NCI-H1930 (cell line): ENCODE data around the gene CNTNAP5.

Experiments used
- DNase-seq, 2 experiments: peaks; one replicate each; lab custom pipeline; 2025; lab: John Stamatoyannopoulos, UW

CNTNAP5 gene

DNA sequence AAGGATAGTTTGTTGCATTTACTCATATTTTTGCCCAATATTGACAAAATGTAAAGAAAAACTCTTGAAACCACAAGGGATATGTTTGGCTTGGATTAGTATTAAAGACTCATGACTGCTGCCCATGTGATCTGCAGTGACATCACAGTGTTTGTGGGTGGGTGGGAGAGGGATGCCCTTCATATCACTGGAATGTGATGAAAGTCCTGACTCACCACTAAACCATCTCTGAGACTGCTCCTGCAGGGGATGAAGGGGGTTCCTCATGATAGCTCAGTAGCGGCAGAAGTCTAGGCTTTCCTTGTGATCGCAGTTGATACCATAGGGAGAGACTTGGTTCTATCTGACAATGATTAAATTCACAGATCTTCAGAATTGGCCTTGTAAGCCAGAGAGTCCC, 451.2 kb downstream of the CNTNAP5 start:
- DNase-seq: no peak

- no peak for DNase-seq
These were observed 453.7 kb downstream of the CNTNAP5 start for GRCh38 chr2:124478761-124479160.

DNA sequence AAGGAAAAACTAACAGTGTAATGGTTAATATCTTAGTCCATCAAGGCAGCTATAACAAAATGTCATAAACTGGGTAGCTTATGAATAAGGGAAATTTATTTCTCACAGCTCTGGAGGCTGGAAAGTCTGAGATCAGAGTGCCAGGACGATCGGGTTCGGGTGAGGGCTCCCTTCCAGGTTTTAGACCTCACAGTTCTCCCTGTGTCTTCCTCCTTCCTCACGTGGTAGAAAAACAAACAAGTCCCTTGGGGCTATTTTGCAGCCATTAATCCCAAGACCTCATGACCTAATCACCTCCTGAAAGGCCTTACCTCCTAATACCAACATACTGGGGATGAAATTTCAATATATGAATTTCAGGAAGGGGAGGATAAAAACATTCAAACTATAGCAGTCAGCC, 455.9 kb downstream of the CNTNAP5 start:
- DNase-seq: no peak

- no peak for DNase-seq
These were observed 457.0 kb downstream of the CNTNAP5 start for GRCh38 chr2:124482044-124482443.

DNA sequence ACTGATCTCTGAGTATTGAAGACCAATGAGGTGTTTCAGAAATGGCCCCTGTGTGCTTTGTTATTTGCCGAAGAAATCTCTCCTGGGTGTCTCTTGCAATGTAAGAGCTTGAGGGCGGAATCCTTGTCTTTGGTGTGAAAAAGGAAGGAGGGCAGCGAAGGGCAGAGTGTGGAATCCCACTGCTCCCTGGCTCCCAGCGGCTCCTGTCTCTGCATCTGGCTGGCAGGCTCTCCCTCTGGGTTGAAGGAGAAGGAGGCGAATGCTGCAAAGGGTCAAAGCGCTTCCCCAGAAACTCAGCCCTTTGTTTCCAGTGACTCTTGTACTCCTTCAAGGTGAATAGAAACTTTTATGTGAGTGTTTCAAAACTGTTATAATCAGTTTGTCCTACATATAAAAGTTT, 457.5 kb downstream of the CNTNAP5 start:
- DNase-seq: no peak

- DNase-seq: no peak
These were observed 460.6 kb downstream of the CNTNAP5 start for GRCh38 chr2:124485659-124486058.

- DNase-seq: no peak
These were observed 464.6 kb downstream of the CNTNAP5 start for GRCh38 chr2:124489686-124490085.

- no peak for DNase-seq
These were observed 476.6 kb downstream of the CNTNAP5 start for GRCh38 chr2:124501575-124502152.

- DNase-seq: no peak
These were observed 489.1 kb downstream of the CNTNAP5 start for GRCh38 chr2:124514236-124514635.

GRCh38 chr2:124520953-124521352, 495.9 kb downstream of the CNTNAP5 start:
- no peak for DNase-seq

GRCh38 chr2:124523096-124523495, 498.0 kb downstream of the CNTNAP5 start:
- no peak for DNase-seq

DNA sequence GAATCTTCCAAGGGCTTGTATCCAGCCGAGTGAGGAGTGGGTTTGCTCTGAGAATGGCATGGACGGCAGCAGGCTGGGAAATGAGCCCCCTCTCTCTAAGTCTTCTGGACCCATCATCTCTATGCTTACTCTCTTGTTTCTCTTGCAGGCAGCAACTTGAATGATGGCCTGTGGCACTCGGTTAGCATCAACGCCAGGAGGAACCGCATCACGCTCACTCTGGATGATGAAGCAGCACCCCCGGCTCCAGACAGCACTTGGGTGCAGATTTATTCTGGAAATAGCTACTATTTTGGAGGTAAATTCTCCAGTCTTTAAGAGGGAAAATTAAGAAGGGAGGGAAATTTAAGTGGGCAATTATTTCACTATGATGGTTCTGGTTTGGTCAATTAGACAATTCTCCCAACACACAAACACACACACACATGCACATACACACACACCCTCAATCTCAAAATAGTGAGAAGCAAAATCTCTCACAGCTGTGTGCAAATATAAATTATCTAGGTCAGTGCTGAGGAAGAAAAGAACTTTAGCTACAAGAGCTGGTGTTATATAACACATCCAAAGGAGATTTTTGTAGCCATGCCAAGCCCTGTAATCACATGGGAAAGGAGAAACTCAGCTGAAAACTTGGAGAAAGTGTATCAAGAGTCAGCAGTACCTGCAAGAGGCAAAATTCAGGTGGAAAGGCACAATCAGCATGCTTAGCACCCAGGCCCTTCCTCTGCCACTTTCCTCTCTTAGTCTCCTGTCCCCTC, 499.2 kb downstream of the CNTNAP5 start:
- no peak for DNase-seq

GRCh38 chr2:124526221-124526620, 501.1 kb downstream of the CNTNAP5 start:
- DNase-seq: no peak

GRCh38 chr2:124530203-124530602, 505.1 kb downstream of the CNTNAP5 start:
- DNase-seq: no peak

DNA sequence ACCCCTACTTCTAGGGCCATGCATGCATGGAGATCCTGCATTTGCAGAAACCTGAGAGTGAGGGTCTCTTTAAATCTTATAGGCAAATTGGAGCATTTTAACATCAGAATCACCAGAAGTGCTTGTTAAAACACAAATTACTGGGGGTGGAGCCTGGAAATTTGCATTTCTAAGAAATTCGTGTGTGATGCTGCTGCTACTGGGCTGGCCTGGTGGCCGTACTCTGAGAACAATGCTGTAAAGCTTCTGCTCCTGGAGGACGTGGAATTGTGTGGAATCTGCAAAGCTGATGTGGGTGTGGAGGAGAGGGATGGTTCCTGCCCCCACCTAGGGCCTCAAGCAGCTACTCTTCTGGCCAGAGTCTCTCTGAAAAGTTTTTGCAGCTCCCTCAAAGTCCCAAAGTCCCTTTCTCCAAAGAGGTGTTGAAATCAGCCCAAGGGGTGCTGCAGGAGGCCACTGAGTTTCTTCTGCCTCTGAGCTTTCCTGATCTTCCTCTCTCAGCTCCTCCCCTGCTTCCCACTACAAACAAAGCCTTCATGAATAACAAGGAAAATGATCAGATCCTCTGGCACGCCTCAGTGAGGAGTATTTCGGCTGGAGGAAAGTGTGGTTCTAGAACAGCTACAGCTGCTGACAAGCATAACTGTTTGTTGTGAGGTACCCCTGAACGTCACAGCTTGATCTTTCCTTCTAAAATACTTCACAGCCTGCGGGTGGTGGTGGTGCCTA, 508.3 kb downstream of the CNTNAP5 start:
- no peak for DNase-seq

DNA sequence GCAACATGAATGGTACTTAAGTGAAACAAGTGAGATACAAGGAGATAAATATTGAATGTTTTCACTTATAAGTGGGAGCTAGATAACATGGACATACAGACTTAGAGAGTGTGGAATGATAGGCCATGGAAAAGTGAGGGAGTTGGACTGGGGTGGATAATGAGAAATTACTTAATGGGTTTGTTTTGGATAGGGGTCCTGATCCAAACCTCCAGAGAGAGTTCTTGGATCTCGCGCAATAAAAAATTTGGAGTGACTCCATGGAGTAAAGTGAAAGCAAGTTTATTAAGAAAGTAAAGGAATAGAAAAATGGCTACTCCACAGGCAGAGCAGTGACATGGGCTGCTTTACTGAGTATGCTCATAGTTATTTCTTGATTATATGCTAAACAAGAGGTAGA, 508.9 kb downstream of the CNTNAP5 start:
- DNase-seq: no peak

DNA sequence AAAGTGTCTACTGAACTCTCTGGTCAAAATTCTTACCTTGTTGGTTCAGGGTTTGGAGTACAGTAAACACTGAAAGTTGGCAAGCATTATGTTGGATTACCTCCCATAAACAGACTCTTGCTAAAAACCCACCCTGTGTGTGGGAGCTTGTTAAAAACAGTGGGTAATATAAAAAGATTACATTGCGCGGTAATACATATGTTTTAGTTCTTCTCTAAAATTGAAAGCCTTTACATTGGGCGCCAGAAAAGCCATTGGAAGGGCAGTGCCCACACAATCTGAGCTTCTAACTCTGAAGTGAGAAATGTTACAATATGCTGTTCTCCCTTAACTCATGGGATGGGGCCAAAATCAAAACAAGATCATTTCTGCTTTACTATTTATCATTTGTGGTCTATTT, 510.7 kb downstream of the CNTNAP5 start:
- no peak for DNase-seq

- DNase-seq: no peak
These were observed 511.5 kb downstream of the CNTNAP5 start for GRCh38 chr2:124536591-124536990.

DNA sequence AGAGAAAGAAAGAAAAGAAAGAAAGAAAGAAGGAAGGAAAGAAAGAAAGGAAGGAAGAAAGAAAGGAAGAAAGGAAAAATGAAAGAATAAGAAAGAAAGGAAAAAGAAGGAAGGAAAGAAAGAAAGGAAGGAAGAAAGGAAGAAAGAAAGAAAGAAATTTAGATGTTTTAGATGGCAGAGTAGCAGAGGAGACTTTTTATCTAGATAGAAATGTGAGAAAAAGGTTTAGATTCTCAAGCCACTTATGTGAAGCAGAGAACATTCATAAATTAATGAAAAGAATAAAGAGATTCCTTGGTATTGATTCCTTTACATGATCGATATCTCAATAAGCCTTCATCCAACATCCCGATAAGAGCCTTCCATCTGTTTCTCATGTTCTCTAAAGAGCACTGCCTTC, 513.5 kb downstream of the CNTNAP5 start:
- DNase-seq: no peak

- no peak for DNase-seq
These were observed 515.7 kb downstream of the CNTNAP5 start for GRCh38 chr2:124540805-124541204.

DNA sequence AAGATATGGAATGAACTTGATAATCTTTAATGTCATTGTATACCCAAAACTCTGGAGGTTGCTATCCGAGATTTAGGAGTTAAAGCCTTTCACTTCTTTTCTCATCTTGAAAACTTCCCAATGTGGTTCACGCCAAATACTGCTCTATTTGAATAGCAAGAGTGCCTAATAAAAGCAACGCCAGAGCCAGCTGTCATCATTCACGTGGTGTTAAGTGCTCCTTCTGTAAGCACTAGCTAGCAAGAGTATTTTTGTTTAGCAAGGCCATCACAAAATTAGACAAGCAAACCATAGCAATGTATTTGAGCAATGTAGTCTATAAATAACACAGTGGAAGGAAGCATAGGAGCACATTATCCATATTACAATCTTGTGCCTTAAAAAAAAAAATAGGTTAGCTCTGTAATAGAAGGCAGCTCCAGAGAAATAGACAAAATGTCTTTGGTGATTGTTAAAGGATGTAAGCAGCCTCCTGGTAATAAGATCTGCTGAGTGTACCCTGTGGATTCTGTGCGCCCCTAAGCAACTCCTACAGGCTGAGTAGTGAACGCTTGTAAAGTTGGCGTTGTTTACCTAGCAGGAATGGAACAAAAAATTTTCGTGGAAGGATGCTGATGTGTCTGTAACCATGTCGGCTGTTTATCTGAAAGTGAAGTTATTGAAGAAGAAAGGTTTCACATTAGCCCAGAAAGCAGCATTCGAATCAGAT, 518.0 kb downstream of the CNTNAP5 start:
- no peak for DNase-seq

DNA sequence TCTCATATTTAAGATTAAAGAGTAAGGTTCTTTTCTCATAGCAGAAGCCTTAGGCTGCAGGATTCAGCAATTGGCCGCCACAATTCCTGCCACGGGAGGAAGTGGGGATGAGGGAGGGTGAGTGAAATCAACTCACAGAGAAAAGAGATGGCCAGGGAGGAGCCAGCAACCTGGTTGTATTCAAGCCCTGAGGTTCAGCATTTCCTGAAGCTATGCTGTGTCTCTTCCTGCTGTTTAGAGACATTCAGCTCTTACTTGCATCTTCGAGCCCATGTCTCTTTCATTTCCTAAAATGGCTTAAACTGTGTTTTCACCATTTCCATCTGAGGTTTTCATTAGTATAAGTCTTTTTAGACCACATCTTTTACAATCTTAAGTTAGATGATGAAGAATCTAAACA, 522.6 kb downstream of the CNTNAP5 start:
- DNase-seq: no peak
